Activated CD4-positive, alpha-beta T cell treated with anti-CD3 and anti-CD28 coated beads, Interleukin-2, amount 50 U/mL, for 4 hours (primary cell): ENCODE measurements around the gene DCAF15.
"Not testable (repeated sequence)": the region's sequence is repeated elsewhere in the genome, so short reads cannot be mapped to it uniquely, and the experiment has no call there.

Experiments used
- DNase-seq, 2 experiments: peaks; one replicate each; pipeline ENCODE4 v3.0.0-alpha.2; 2020

DCAF15 gene

DNA sequence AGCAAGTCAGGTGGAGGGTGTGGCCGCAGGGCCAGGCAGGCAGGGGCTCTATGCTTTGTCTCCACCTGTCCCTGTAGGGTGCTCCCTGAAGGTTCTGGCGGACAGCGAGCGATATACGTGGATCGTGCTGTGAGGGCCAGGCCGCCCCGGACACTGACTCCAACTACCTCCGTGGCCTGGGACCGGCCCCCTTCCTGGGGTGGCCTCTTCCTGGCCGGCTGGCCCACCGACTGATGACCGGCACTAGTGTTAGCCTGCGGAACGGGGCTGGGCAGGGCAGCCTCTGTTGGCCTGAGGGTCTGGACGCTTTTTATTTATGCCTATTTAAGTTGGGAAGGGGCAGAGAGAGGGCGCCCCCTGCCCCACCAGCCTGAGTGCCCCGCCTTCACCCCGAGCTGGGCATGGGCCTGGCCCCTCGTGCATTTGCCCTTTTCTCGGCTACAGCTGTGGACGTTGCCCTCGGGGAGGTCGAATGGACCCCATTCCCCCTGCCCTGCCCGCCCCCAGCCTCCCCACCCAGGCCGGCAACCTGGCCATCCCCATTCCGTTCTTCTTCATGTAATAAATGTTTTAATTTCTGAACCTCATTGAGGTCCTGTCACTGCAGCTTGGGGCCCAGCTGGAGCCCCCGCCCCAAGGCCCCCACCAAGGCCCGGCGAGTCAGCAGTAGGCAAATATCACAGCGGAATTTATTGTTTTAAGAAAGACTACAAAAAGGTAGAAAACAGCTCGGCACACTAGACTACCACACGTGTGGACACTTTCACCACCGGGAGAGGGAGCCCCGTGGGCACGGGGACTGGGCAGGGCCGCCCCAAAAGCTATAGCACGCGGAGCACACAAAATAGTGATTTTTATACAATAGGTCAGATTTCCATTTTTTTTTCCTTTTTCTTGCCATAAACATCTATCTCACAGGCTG lies 8.8 kb downstream of the DCAF15 start:
- DNase-seq = no peak

DNA sequence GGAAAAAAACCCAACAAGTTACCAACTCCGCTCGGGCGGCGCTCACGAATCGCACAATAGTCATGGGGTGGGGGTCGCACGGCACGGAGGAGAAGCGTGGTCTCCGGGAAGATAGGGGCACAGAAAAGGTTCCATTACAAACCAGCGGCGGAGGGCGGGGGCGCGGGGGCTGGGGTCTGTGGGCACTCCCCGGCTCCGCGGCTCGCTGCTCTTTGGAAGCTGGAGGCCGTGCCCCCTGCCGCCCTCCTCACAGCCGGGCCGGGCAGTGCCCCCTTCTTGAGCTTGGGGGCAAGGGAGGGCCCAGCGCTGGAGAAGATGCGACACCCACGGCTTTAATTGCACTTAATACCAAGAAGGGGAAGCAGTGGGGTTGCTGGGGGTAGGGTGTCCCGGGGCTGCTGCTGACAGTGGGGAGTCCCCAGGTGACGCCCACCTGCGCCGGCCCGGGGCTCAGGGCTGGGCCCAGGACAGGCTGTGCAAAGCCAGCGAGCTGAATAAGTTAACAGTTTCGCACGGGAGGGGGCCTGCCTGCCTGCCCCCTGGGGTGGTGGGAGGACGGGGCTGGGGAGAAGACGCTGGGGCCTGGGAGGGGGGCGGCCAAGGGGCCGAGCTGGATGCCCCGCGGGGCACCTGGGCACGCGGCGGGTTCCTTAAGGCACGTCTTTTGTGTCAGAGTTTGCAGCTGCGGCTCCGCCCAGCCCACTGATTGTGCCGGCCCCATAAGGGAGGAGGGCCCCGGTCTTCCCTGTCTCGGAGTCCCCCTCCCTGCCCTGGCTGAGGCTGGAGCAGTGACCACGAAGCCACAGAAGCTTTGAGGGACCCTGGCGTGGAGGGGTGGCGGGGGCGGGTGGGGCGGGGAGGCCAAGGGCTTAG lies 9.8 kb downstream of the DCAF15 start:
- DNase-seq = no peak

DNA sequence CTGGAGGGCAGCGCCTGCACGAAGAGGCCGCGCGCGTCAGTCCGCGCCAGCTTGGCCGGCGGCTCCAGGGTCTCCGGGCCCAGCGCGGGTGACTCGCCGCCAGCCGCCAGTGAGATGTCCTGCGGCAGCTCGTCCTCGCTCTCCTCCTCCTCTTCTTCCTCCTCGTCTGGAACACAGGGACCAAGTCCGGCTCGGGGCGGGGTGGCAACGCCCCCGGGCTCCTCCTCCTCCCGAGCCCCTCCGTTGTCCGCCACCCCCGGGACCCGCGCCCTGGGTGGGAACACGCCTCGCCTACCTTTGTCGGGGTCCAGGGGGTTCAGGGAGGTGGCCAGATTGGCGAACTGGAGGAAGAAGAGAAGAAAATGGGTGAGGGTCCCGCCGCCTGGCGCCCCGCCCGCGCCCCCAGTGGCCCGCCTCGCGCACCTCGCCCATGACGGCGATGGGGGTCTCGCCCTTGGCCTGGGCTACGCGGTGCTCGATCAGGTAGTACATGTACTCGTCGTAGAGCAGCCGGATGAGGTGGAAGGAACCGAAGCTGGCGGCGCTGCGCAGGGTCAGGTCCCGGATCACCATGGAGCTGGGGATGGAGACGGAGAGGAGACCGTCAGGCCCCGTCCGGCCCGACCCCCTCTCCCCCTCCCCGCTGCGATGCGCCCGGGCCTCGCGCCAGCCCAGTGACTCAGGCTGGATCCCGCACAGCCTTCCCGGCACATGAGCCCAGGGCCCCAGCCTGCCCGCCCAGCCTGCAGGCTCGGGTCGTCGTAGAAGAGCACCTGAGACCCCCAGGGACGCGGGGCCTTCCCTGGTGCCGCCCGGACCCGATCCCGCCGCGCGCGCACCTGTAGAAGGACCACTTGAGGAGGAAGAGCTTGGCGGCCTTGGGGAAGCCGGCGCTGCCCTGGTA lies 10.6 kb downstream of the DCAF15 start:
- no peak for DNase-seq

DNA sequence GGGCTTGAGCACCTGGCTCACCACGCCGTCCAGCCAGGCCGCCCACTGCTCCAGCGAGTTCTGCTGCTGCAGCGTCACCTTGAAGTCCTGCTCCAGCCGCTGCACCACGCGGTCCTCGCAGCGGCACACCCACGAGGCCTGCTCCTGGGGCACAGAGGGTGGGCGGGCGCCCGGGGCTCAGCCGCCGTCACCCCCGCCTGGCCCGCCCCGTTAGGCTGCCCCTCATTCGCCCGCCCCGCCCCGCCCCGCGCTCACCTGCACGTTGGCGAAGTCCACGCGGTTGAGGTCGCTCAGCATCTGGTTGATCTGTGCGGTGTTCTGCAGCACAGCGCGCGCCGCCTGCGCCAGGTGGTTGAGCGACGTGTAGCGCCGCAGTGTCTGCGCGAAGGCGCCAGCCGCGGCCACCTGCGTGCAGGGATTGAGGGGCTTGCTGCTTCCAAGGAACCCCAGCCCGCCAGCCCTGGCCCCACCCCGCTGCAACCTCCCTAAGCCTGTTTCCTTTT lies 11.3 kb downstream of the DCAF15 start:
- no peak for DNase-seq

DNA sequence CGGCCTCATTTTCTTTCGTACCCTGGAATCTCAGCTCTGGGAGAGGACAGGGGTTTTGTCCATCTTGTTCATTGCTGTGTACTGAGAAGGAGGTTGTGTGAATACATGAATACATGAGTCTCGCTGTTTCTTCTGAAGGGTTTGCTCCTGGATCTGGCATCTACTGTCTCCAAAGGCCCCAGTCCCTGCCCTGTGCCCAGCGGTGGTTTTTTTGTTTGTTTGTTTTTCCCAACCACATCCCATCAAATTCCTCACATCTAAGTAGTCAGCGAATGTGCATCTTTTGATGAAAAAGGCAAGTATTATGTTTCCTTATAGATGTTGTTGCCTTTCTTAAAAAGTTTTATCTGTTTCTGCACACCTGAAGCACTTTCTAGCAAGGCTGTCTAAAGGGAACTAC lies 12.5 kb downstream of the DCAF15 start:
- DNase-seq = no peak

DNA sequence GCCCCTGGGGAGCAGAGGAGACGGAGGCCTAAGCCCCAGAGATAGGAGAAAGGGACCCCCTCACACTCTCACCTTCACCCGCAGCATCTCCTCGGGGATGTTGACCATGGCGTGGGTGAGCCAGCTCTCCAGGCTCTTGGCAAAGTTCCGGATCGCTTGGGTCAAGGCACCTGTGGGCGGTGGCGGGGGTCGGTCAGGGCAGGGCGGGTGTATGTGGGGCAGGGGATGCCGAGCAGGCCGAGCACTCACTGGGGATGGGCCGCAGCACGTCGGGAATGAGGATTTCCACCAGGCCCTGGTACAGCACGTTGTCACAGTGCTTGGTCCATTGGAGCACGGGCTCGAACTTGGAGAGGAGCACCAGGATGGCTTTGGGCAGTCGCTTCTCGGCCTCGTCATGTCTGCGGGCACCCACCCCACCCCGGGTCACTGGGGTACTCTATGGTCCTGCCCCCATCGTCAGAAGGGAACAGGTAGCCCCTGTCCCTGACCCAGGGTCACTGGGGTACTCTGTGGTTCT lies 13.1 kb downstream of the DCAF15 start:
- DNase-seq = no peak

DNA sequence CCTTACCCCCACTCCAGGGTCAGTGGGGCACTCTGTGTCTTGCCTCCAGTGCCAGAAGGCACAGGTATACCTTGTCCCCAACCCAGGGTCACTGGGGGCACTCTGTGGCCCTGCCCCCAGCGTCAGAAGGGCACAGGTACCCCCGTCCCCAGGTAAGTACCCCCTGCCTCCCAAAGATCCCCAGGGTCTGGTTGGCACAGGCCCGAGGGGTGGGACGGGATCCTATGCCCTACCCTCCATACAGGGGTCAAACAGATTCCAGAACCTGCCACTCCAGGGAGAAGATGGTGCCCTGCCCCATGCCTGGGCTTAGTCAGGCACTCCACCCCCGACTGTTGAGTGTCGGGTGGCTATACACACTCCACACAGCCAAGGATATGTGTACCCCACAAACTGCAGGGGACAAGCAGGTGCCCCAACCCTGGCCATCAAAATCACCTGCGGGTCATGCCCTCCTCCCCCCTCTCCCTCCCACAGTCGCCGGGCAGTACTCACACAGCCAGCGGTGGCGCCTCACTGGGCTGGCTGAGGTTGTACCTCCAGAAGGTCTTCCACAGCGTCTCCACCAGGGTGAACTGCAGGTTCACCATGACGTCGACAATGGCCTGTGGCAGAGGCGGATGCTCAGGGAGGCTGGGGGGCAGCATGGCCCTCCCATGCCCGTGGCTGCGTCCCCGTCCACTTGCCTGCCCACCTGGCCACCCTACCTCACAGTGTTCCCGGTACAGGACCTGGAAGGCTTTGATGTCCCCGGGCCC lies 13.8 kb downstream of the DCAF15 start:
- DNase-seq = no peak

DNA sequence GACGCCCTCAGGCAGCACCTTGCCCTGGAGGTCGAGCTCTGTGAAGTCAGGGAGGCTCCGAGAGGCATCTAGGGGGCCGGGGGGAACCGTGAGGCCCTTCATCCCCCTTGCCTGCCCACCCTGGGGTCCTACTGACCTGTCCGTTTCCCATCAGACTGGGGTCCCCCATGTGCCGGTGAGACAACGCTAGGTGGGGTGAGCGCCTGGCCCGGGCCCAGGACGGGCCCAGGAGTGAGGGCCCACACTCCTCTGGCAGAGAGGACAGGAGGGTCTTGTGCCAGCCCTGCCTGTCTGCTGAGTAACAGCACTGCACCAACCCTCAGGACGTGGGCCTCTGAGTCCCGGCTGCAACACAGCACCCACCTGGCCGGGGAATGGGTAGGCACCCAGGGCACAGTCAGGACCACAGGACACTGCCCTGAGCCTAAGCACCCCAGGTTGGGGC lies 14.4 kb downstream of the DCAF15 start:
- DNase-seq = no peak

DNA sequence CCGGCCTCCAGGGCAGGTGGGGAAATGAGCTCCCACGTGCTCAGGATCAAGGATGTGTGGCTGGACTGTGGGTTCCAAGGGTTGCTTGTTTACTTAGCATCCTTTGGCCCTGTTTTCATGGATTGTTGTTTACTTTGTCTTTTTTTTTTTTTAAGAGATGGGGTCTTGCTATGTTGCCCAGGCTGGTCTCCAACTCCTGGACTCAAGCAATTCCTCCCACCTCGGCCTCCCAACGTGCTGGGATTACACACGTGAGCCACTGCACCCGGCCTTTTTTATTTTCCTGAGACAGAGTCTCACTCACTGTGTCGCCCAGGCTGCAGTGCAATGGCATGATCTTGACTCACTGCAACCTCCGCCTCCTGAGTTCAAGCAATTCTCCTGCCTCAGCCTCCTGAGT lies 14.9 kb downstream of the DCAF15 start:
- DNase-seq = not testable (repeated sequence)

DNA sequence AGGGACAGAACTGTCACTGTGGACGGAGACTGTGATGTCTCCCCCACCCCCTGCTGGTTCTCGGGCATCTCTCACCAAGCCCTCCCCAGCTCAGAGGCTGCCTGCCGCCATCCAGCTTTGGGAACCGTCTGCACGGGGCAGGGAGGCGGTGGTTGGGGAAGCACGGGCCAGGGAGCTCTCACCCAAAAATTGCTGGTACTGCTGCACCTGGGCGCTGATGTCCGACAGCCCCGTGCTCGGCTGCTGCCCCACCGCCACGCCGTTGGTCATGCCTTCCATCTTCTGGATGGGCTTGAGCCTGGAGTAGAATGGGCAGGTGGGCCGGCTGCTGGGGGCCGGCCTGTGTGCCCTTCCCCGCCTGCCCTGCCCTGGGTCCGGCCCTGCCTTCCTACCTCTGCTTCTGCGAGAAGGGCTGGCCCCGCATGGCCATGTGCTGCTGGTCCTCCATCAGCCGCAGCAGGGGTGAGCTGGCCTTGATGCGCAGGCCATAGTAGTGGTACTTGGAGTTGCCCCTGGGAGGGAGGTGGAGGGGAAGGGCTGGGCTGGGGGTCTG lies 16.1 kb downstream of the DCAF15 start:
- DNase-seq = no peak

DNA sequence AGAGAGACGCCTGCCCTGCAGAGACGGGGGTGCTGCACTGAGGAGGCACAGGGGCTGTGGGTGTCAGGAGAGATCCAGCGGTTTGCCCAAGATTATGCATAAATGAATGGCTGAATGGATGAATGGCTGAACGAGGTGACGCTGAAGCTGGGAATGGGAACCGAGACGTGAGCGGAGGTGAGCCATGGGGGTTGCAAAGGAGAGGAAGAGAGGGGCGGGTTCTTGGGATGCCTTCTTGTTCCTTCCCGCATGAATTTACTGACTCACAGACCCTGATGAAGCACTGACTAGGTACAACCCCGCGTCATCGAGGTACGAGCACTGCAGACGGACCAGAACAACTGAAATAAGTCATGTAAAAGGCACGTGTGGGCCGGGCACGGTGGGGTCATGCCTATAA lies 16.7 kb downstream of the DCAF15 start:
- no peak for DNase-seq

DNA sequence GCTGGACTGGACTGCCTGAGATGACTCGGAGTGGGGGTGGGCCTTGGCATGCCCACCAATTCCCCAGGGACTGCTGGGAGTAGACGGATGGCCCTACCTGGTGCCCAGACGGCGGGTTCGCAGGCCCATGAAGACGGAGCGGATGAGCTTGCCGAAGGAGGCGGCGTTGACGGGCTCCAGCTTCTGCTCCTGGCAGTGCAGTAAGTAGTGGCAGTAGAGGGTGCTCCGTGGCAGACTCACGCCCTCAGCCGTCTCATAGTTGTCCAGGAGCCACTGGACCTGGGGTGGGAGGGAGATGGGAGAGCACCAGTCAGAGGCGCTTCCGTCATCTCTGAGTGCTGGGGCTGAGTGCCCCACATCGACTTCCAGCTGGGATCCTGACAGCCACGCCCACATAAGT lies 17.6 kb downstream of the DCAF15 start:
- DNase-seq = no peak

DNA sequence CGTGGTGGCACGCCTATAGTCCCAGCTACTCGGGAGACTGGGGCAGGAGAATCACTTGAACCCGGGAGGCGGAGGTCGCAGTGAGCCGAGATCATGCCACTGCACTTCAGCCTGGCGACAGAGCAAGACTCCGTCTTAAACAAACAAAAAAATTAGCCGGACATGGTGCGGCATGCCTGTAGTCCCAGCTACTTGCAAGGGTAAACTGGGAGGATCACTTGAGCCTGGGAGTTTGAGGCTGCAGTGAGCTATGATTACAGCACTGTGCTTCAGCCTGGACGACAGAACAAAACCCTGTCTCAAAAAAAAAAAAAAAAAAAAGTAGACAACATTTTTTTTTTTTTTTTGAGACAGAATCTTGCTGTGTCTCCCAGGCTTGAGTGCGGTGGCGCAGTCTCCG lies 19.6 kb downstream of the DCAF15 start:
- not testable (repeated sequence) for DNase-seq

DNA sequence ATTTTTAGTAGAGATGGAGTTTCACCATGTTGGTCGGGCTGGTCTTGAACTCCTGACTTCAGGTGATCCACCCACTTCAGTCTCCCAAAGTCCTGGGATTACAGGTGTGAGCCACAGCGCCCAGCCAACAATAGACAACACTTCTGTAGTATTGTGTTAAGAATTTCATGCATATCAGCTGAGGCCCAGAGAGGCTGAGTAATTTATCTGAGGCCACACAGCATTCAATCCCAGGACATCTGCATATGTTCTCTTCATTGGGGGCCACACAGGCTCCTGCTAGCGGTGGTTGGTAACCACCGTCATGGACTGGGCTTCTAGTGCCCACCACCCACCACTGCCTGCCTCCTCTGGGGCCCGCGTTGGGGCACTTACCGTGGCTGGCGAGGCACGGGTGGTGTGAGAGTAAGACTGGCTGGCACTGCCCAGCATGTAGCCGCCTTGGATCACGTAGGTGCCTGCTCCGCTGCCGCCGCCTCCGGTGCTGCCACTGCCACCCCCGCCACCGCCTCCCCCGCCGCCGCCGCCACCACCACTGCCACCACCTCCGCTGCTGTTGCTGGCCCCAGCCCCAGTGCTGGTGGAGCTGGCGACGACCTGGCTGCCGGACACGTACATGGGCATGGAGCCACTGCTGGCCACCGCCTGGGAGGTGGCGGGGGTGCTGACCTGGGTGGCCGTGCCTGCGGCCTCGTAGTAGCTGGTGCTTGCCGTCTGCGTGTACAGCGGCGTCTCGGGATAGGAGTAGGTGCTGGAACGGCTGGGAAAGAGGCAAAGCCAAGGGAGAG lies 20.3 kb downstream of the DCAF15 start:
- no peak for DNase-seq

DNA sequence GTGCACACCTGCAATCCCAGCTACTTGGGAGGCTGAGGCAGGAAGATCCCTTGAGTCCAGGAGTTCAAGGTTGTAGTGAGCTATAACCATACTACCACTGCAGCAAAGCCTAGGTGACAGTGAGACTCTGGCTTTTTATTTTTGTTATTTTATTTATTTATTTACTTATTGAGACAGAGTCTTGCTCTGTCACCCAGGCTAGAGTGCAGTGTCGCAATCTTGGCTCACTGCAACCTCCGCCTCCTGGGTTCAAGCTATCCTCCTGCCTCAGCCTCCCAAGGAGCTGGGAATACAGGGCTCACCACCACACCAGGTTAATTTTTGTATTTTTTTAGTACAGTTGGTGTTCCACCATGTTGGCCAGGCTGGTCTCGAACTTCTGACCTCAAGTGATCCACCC lies 21.2 kb downstream of the DCAF15 start:
- DNase-seq = not testable (repeated sequence)

DNA sequence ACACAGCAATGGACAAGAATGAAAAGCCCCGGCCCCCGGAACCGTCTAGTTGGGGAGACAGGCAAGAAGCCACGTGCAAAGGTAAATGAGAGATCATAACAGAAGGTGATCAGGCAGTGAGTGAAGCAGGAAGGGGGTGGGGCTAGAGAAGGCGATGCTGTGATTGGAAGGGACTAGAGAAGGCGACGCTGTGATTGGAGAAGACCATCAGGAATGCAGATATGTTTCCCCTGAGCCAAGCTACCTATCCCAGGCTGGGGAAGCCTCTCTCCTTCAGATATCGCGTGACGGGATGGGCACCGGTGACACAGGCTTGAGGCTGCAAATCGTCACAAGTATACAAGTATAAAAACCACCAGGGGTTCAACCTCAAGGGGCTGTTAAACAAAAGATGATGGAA lies 21.8 kb downstream of the DCAF15 start:
- DNase-seq = peak; percentile 32 to 45

DNA sequence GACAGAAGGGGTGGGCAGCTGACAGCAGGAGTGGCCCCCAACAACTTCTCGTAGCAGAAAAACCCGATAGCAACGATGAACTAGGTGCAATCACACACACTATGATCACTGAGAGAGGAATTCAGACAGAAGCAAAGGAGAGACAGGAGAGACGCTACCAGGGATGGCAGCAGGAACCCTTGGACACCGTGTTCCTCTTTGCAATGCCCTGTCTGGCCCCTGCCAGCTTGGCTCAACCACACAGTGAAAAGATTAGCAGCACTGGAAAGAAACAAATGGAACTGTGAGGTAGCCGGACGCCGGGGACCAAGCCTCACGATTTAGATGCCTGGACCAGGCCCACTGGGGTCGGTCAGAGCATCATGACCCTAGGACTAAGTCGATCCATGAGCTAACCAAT lies 23.6 kb downstream of the DCAF15 start:
- DNase-seq = no peak

DNA sequence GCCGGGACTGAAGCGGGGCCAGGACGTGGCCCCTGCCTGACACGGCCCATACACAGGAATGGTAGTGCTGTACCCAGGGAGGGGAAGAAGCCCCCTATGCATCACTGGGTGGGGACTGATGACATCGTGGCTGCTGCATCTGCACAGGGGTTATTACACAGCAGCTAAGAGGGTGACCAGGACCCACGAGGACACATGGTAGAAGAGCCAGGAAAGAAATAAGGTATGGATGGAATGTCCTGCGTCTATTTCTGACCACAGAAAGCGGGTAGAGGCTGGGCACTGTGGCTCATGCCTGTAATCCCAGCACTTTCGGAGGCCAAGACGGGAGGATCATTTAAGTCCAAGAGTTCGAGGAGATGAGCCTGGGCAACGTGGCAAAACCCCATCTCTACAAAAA lies 24.1 kb downstream of the DCAF15 start:
- no peak for DNase-seq

DNA sequence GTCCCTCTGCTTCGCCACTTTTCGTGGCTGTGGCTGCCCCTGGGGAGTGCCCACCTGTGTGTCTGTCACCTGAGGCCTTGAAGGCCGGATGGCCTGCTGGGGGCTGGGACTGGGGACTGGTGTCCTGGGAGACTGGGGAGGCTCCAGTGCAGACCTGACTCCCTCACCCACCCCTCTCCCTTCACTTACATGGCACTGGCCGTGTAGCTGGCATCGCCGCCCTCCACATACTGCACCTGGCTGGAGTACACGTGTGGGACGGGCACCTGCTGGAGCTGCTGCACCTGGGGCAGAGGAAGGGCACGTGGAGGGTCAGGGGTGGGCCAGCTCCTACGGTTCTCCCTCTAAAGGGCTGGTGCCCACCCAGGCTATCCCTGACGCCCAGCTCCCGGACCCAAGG lies 25.5 kb downstream of the DCAF15 start:
- no peak for DNase-seq
